BJ (cell line): ENCODE data around the gene POC1A. TPM values are rescaled to one million over a fixed set of nuclear protein-coding genes. Genes with fewer than 3 reads are reported as not detected.
"Not testable (repeated sequence)": the region's sequence is repeated elsewhere in the genome, so short reads cannot be mapped to it uniquely, and the experiment has no call there.

Source experiments
- CTCF ChIA-PET: fragments of 350-600 bp; formaldehyde crosslinking; extraction: SDS; loops from one replicate; lab custom pipeline; 2021; ENCODE audit warnings: antibody characterized with exemption, inconsistent platforms; lab: Yijun Ruan, JAX
- POLR2A ChIA-PET: fragments of 300-600 bp; sonication (Branson Sonifier 250); formaldehyde crosslinking; extraction: SDS; loops from one replicate; lab custom pipeline; 2021; ENCODE audit warnings: antibody characterized with exemption; lab: Charles Lee
- DNase-seq: peaks from one replicate; pipeline ENCODE4 v3.0.0-alpha.2; 2011; ENCODE audit warnings: low read depth
- H3K27me3 ChIP-seq: 2 replicates; pipeline ENCODE4 v1.6.0; 2011; ENCODE audit warnings: low read length; ENCODE audit not compliant: control insufficient read depth, insufficient read depth
- H3K36me3 ChIP-seq: 2 replicates; pipeline ENCODE4 v1.5.1; 2011; ENCODE audit warnings: low read length; ENCODE audit not compliant: control insufficient read depth, insufficient read depth
- H3K4me3 ChIP-seq: 2 replicates; pipeline ENCODE4 v1.5.1; 2011; ENCODE audit warnings: low read depth, mild to moderate bottlenecking, control low read depth, low read length
- polyA plus RNA-seq: library from polyadenylated mRNA; depleted of rRNA; stranded (reverse); fragments of >200 nt; gene quantifications from 2 replicates; pipeline ENCODE4 v1.2.3, GENCODE V29; 2011
- TF ChIP-seq, protein P1 (sequence below): IDR thresholded peaks from 2 replicates; pipeline ENCODE4 v1.5.1; 2011; ENCODE audit warnings: low read depth, mild to moderate bottlenecking, control low read depth, inconsistent platforms, low read length, moderate library complexity; ENCODE audit not compliant: insufficient read depth

POC1A gene
- polyA plus RNA-seq, 1 experiment = 18.4 TPM

DNA sequence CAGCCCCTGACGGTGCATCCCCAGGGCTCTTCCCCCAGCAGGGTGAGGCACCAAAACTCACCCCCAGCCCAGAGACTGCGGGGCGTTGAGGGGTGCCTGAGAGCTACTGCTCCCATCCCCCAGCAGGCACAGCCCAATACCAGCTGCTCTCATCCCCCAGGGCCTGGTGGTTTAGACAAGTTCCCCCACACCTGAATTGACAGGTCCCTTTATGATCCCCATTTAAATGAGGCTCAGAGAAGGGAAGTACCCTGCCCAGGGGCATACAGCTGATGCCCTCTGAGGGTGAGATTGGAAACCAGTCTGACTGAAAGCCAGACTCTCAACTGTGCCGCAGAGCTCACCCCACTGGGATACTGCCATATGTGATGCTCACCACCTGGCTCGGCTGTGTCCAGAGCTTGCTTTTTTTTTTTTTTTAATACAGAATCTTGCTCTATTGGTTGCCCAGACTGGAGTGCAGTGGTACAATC lies 118.0 kb downstream of the POC1A start:
- CTCF ChIA-PET = interaction anchor here (0.8 to 2.0 kb wide), 2 partner anchors 10 to 17 kb away, joined by 4 to 6 read pairs; no protein-coding TSS in a partner anchor
- Histone ChIP-seq H3K36me3 (no peaks in the 10 kb centered on the region), H3K4me3 (no peak overlapping the region), H3K27me3 (no peaks in the 10 kb centered on the region)
- DNase-seq = no peak
- POLR2A ChIA-PET = interaction anchor here (0.7 kb wide), 1 partner anchor 11 kb away, joined by 3 read pairs; no protein-coding TSS in a partner anchor
- TF ChIP-seq, protein P1, sequence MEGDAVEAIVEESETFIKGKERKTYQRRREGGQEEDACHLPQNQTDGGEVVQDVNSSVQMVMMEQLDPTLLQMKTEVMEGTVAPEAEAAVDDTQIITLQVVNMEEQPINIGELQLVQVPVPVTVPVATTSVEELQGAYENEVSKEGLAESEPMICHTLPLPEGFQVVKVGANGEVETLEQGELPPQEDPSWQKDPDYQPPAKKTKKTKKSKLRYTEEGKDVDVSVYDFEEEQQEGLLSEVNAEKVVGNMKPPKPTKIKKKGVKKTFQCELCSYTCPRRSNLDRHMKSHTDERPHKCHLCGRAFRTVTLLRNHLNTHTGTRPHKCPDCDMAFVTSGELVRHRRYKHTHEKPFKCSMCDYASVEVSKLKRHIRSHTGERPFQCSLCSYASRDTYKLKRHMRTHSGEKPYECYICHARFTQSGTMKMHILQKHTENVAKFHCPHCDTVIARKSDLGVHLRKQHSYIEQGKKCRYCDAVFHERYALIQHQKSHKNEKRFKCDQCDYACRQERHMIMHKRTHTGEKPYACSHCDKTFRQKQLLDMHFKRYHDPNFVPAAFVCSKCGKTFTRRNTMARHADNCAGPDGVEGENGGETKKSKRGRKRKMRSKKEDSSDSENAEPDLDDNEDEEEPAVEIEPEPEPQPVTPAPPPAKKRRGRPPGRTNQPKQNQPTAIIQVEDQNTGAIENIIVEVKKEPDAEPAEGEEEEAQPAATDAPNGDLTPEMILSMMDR = no peak

DNA sequence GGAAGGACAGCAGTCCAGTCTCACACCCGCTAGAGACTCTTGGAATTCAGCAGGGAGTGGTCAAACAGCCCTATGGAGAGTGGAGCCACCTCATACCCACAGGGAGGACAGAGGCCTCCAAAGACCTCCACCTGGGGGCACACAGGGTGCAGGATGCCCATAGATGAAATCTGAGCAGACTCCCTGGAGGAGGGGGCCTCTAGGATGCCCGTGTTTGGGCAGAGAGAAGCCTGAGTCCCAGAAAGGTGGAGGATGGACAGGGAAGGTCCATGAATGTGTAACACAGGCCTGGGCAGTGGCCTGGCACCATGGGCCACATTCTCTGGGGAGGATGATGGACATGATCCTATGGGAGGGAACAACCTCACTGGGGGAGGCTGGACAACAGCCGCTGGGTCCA lies 119.6 kb downstream of the POC1A start:
- ChIA-PET POLR2A (interaction anchor here (0.7 kb wide), 1 partner anchor 252 kb away, joined by 3 read pairs; no protein-coding TSS in a partner anchor), CTCF (no interaction called here)
- Histone ChIP-seq H3K27me3 (no peaks in the 10 kb centered on the region), H3K4me3 (no peak overlapping the region), H3K36me3 (no peaks in the 10 kb centered on the region)
- no peak for DNase-seq
- TF ChIP-seq, protein P1 = no peak

DNA sequence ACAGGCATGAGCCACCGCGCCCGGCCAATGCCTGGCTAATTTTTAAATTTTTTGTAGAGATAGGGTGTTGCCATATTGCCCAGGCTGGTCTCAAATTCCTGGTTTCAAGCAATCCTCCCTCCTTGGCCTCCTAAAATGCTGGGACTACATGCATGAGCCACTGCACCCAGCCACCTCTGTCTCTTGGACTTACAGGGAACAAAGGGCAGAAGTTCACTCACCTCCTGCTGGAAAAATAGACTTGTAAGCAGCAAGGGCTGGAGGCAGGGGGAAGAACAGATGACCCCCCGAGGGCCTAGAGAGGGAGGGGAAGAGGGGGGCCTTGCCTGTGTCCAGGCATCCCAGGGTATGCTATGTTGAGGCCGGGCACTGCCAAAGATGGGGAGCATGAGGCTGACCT lies 120.0 kb downstream of the POC1A start:
- no peaks in the 10 kb centered on the region for H3K27me3 ChIP-seq
- ChIA-PET CTCF (no interaction called here), POLR2A (no interaction called here)
- DNase-seq = no peak
- TF ChIP-seq, protein P1 = no peak
- H3K4me3 ChIP-seq = no peak overlapping the region
- H3K36me3 ChIP-seq = no peaks in the 10 kb centered on the region

DNA sequence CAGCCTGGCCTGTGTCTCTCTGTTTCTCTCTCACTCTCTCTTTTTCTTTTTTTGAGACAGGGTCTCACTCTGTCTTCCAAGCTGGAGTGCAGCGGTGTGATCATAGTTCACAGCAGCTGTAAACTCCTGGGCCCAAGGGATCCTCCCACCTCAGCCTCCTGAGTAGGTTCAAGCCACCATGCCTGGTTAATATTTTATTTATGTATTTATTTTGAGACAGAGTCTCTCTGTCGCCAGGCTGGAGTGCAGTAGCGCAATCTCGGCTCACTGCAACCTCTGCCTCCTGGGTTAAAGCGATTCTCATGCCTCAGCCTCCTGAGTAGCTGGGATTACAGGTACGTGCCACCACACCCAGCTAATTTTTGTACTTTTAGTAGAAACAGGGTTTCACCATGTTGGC lies 120.5 kb downstream of the POC1A start:
- H3K36me3 ChIP-seq, POLR2A ChIA-PET, CTCF ChIA-PET: not testable (repeated sequence)

DNA sequence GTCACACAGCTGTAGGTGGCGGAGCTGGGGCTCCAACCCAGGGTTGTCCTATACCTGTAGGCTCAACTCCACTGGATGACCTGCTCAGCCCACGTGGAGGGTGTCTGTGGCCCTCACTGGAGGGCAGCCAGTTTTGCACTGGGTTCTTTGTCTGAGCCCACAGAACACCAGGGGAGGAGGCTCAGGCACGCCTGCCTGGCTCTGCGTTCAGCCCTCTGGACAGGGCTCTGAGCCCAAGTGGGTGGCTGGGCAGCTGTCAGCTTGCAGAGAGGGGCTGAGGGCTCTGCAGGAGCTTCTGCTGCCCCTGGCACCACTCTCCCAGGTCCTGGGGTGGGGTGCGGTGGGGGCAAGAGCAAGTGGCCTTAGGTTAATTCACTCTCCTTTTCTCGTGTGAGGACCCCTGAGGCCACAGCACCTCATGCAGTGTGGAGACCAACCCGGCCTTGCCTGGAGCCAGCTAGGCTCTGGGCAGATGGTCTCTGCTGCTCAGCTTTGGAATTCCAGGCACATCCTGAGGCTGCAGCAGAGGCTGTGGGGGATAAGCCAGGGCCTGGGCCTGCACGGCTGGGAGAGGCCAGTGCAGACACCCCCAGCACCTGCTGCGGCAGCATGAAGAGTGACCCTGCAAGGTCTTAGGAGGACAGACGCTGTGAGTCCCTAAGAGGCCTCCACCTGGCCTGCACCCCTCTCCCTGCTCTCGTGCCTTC lies 121.4 kb downstream of the POC1A start:
- ChIA-PET POLR2A (no interaction called here), CTCF (interaction anchor here (0.7 to 2.0 kb wide), 5 partner anchors 8 to 1793 kb away, joined by 3 to 7 read pairs (median 3); partner anchors contain the start of gene ABHD14B)
- DNase-seq = no peak
- Histone ChIP-seq H3K36me3 (no peaks in the 10 kb centered on the region), H3K4me3 (no peak overlapping the region), H3K27me3 (no peaks in the 10 kb centered on the region)
- TF ChIP-seq, protein P1 = no peak

More for the DNA sequence above, 120.5 kb downstream of the POC1A start:
- not testable (repeated sequence) for DNase-seq, H3K27me3 ChIP-seq, H3K4me3 ChIP-seq
